NB4 (cell line): Measurements from ENCODE around the gene HOXC12.

Experiments
- DNase-seq: peaks from one replicate; pipeline ENCODE4 v3.0.0; 2010; ENCODE audit warnings: low read depth
- H3K4me3 ChIP-seq: one replicate; pipeline ENCODE4 v1.5.1; 2011; ENCODE audit warnings: mild to moderate bottlenecking, low read depth, low read length, moderate library complexity
- CTCF ChIP-seq: IDR thresholded peaks from one replicate; pipeline ENCODE4 v1.5.1; 2012; ENCODE audit warnings: low read depth, low read length
- MAX ChIP-seq: IDR thresholded peaks from 2 replicates; pipeline ENCODE4 v1.6.1; 2011; ENCODE audit warnings: low read depth, low read length
- MYC ChIP-seq: IDR thresholded peaks from 2 replicates; pipeline ENCODE4 v1.6.1; 2011; ENCODE audit warnings: low read depth, low read length
- POLR2A ChIP-seq: IDR thresholded peaks from 2 replicates; pipeline ENCODE4 v1.6.1; 2011; ENCODE audit warnings: mild to moderate bottlenecking; ENCODE audit not compliant: insufficient read length; ENCODE audit errors: extremely low read depth

The HOXC12 gene

GRCh38 chr12:54008260-54008552 lies 53.5 kb downstream of the HOXC12 start:
- TF ChIP-seq CTCF = no peak
- TF ChIP-seq POLR2A = no peak
- TF ChIP-seq MAX = no peak
- no peak for TF ChIP-seq MYC
- DNase-seq = no peak
- H3K4me3 ChIP-seq = no peak overlapping the region
